Endothelial cell of umbilical vein (primary cell): ENCODE measurements around the gene GABRB2.

ENCODE experiments used
- EZH2 ChIP-seq: IDR thresholded peaks from 2 replicates; pipeline ENCODE4 v1.6.1; 2012; ENCODE audit warnings: borderline replicate concordance, low read depth, mild to moderate bottlenecking, moderate library complexity, low read length, inconsistent platforms; ENCODE audit not compliant: severe bottlenecking
- GATA2 ChIP-seq: IDR thresholded peaks from 2 replicates; pipeline ENCODE4 v1.7.0; 2011; ENCODE audit warnings: low read depth, mild to moderate bottlenecking, moderate library complexity, mixed read lengths, low read length; ENCODE audit not compliant: insufficient read length, insufficient read depth
- JUN ChIP-seq: IDR thresholded peaks from 2 replicates; pipeline ENCODE4 v1.6.1; 2011; ENCODE audit warnings: borderline replicate concordance, low read depth; ENCODE audit not compliant: insufficient read length, insufficient read depth
- MYC ChIP-seq: IDR thresholded peaks from one replicate; pipeline ENCODE4 v1.6.1; 2011; ENCODE audit warnings: mild to moderate bottlenecking, low read depth, low read length
- POLR2A ChIP-seq: IDR thresholded peaks from 2 replicates; pipeline ENCODE4 v1.6.1; 2012; ENCODE audit warnings: low read depth, mild to moderate bottlenecking, control low read depth, low read length
- POLR2AphosphoS5 ChIP-seq: IDR thresholded peaks from 2 replicates; pipeline ENCODE4 v1.6.1; 2012; ENCODE audit warnings: low read depth, mild to moderate bottlenecking, control low read depth, low read length, moderate library complexity; ENCODE audit not compliant: insufficient read depth
- TF ChIP-seq, protein P1 (sequence below), 2 donors: IDR thresholded peaks; 1 replicate in 1 of 2; 2 replicates in 1 of 2; pipeline ENCODE4 v1.5.1; 2011; ENCODE audit warnings: low read length in 2 of 2, mild to moderate bottlenecking in 2 of 2, moderate library complexity in 2 of 2, control low read depth in 1 of 2, inconsistent platforms in 1 of 2, low read depth in 1 of 2; ENCODE audit not compliant: insufficient read depth in 1 of 2; ENCODE audit errors: extremely low read depth in 1 of 2
- TF ChIP-seq, protein P2 (sequence below): IDR thresholded peaks from 2 replicates; pipeline ENCODE4 v1.6.1; 2011; ENCODE audit not compliant: insufficient read depth, insufficient read length

DNA sequence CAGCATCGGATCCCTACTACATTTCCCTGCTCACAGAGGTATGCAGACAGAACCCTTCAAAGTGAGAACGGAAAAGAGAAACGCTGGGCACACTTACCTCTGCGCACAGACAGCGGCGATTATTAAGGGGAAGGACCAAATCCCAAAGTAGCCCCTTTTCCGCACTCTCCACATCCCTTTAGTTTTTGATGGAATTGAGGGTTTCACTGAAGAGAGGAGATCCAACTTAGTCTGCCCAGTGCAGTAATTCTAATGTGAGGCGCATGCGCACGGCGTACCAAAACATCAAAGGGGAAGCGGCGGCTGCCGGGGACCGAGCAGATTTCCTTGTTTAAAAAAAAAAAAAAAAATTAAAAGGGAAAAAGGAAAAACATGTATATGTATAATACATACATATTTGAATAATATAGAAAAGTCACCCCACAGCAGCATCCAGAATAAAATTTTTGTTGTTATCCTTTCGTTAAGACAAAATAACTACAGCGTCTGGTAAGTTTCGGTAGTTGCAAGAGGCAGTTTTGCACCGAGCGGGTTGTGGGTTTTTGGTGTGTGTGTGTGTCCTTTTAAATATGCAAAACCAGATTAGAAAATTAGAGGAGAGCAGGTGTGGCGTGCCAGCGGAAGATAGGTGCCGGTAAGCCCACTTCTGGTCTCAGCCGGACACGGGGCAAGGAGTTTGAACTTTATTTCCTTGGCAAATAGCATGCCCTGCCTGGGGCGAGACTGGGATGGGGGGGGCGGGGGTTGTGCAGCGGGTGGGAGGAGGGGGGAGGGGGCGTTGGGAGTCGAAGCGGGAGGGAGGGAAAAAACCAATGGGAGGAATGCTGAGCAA, at the start of gene GABRB2:
- TF ChIP-seq, protein P1, sequence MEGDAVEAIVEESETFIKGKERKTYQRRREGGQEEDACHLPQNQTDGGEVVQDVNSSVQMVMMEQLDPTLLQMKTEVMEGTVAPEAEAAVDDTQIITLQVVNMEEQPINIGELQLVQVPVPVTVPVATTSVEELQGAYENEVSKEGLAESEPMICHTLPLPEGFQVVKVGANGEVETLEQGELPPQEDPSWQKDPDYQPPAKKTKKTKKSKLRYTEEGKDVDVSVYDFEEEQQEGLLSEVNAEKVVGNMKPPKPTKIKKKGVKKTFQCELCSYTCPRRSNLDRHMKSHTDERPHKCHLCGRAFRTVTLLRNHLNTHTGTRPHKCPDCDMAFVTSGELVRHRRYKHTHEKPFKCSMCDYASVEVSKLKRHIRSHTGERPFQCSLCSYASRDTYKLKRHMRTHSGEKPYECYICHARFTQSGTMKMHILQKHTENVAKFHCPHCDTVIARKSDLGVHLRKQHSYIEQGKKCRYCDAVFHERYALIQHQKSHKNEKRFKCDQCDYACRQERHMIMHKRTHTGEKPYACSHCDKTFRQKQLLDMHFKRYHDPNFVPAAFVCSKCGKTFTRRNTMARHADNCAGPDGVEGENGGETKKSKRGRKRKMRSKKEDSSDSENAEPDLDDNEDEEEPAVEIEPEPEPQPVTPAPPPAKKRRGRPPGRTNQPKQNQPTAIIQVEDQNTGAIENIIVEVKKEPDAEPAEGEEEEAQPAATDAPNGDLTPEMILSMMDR (IDR thresholded peaks at IDR 0.05; ENCODE audit: extremely low read depth in 1 of 2, insufficient read depth in 1 of 2, low read depth in 1 of 2, low read length in 2 of 2): no peak
- TF ChIP-seq JUN (no peak), POLR2A (no peak), GATA2 (no peak), POLR2AphosphoS5 (no peak), MYC (no peak), EZH2 (no peak)
- TF ChIP-seq, protein P2, sequence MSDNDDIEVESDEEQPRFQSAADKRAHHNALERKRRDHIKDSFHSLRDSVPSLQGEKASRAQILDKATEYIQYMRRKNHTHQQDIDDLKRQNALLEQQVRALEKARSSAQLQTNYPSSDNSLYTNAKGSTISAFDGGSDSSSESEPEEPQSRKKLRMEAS: no peak
